C4-2B (cell line): ENCODE measurements around the gene SLC26A4.
"Not testable (repeated sequence)": the region's sequence is repeated elsewhere in the genome, so short reads cannot be mapped to it uniquely, and the experiment has no call there.

Experiments
- CTCF ChIP-seq: fragments of 450-650 bp; conservative IDR thresholded peaks from 2 replicates; pipeline ENCODE4 v1.5.1; 2017; ENCODE audit warnings: mild to moderate bottlenecking
- ZFX ChIP-seq: fragments of 450-650 bp; IDR thresholded peaks from 2 replicates; pipeline ENCODE4 v1.6.1; 2017

DNA sequence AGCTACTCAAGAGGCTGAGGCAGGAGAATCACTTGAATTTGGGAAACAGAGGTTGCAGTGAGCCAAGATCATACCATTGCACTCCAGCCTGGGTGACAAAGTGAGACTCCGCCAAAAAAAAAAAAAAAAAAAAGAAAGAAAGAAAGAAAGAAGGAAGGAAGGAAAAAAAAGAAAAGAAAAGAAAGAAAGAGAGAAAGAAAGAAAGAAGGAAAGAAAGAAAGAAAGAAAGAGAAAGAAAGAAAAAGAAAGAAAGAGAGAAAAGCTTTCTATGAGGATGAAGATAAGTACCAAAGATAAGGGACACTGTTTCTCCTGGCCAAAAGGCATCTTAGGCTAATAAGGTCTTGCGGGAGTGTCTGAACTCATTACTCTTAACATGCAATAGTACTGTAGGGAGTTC, 21.6 kb upstream of the SLC26A4 start:
- TF ChIP-seq CTCF, ZFX: not testable (repeated sequence)
